CD4-positive, alpha-beta T cell treated with Interleukin-4 for 1 hour (primary cell): ENCODE results near the gene PLLP.

Experiments
- DNase-seq, 2 donors: peaks; one replicate each; pipeline ENCODE4 v3.0.0-alpha.2; 2020 to 2022

Gene PLLP

DNA sequence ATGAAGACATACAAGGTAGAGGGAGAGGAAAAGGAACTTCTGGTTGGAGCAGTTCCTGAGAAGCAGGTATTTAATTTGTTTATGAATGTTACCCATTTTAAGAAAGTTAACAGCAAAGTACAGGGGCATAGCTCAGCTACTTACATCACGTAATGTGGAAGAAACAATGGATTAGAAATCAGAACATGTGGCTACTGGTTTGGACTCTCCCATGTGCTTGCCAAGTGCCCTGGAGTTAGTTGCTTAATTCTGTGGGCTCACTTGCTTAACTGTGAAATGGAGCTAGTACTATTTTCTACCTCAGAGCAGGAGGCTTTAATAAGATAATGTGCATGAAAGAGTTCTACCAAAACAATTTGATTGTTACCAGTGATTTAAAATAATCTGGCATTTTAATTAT is 71.0 kb downstream of the PLLP start:
- no peak for DNase-seq

DNA sequence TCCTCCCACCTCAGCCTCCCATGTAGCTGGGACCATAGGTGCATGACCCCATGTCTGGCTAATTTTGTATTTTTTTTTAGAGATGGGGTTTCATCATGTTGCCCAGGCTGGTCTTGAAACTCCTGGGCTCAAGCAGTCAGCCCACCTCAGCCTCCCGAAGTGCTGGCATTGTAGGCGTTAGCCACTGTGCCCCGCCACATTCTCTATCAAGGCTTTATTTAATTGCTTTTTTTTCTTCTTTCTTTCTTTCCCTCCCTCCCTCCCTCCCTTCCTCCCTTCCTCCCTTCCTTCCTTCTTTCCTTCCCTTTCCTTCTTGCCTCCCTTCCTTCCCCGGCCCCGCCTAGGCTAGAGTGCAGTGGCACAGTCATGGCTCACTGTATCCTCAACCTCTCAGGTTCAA is 74.7 kb downstream of the PLLP start:
- DNase-seq, result no peak

DNA sequence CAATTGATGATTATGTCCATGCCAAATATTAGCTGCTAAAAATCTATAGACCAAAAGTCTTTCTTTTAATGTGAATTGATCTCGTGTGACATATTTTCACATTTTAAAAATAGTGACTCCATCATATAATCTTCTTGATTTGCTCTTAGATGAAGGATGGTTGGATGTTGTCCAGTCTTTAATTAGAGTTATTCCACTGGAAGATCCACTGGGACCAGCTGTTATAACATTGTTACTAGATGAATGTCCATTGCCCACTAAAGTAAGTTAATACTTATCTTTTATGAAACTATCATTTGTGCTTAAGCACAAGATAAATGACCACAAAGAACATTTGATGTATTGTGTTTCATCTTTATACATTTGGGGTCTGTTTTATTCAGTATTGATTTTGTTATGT is 75.5 kb downstream of the PLLP start:
- no peak for DNase-seq
